Stomach (tissue), 4 donors: ENCODE data around the gene ATP23.

Experiments used
- EP300 ChIP-seq: sonication (generic); formaldehyde crosslinking; IDR thresholded peaks from one replicate; pipeline ENCODE4 v1.6.1; 2017; ENCODE audit warnings: antibody characterized with exemption
- POLR2A ChIP-seq, 4 donors: fragments of 450-650 bp; IDR thresholded peaks; one replicate each; pipeline ENCODE4 v1.6.1; 2016; ENCODE audit warnings: antibody characterized with exemption in 4 of 4, control low read depth in 2 of 4, mild to moderate bottlenecking in 1 of 4, moderate library complexity in 1 of 4
- TF ChIP-seq, protein P1 (sequence below), 7 experiments: fragments of 450-650 bp in 4 of 7; fragments of 200-600 bp in 3 of 7; sonication (generic) in 3 of 7; IDR thresholded peaks; one replicate each; pipeline ENCODE4 v1.5.1; 2016 to 2019; ENCODE audit warnings: antibody characterized with exemption in 7 of 7, control low read depth in 2 of 7, mild to moderate bottlenecking in 1 of 7

DNA sequence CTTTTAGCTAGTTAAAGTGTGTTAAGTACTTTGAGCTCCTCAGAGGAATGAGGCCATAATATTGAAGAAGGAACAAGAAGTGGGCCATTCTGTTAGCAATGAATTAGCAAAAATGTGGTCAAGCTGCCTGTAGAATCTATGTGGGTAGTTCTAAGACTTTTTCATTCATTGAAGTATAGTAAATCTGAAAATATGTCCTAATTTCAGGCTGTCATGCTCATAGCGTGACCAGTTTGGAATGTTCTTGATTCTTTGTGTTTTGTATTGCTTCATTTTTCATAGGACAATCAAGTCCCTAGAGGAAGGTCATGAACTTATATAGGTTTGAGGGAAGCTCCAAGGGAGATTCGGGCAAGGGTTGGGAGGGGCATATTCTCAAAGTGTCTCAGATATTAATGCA, 11.4 kb downstream of the ATP23 start:
- TF ChIP-seq POLR2A (IDR thresholded peaks at IDR 0.05) (no peak), EP300 (no peak)
- TF ChIP-seq, protein P1, sequence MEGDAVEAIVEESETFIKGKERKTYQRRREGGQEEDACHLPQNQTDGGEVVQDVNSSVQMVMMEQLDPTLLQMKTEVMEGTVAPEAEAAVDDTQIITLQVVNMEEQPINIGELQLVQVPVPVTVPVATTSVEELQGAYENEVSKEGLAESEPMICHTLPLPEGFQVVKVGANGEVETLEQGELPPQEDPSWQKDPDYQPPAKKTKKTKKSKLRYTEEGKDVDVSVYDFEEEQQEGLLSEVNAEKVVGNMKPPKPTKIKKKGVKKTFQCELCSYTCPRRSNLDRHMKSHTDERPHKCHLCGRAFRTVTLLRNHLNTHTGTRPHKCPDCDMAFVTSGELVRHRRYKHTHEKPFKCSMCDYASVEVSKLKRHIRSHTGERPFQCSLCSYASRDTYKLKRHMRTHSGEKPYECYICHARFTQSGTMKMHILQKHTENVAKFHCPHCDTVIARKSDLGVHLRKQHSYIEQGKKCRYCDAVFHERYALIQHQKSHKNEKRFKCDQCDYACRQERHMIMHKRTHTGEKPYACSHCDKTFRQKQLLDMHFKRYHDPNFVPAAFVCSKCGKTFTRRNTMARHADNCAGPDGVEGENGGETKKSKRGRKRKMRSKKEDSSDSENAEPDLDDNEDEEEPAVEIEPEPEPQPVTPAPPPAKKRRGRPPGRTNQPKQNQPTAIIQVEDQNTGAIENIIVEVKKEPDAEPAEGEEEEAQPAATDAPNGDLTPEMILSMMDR (IDR thresholded peaks at IDR 0.05), result no peak
